CD4-positive, alpha-beta T cell treated with Interleukin-15 for 4 hours (primary cell): ENCODE measurements around the gene COBL.

Experiments
- DNase-seq: peaks from one replicate; pipeline ENCODE4 v3.0.0-alpha.2; 2020; ENCODE audit warnings: low spot score

COBL gene

DNA sequence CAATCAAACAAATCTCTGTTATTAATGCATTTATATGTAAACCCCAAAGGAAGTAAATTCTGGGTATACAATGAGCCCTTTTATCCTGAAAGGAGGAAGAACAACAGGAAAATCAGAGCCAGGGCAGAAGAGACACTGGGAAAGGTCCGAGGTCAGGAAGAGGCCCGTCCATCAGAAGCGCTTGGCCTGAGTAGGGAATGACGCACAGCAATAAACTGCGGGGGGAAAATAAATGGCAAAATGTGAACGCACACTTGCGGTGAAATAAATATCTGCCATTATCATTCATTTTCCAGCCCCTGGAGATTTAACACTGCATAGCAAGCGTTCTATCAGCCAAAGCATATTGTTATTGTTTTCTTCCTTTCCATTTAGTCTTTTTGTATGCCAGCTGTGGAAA is 243.4 kb downstream of the COBL start:
- DNase-seq: no peak

DNA sequence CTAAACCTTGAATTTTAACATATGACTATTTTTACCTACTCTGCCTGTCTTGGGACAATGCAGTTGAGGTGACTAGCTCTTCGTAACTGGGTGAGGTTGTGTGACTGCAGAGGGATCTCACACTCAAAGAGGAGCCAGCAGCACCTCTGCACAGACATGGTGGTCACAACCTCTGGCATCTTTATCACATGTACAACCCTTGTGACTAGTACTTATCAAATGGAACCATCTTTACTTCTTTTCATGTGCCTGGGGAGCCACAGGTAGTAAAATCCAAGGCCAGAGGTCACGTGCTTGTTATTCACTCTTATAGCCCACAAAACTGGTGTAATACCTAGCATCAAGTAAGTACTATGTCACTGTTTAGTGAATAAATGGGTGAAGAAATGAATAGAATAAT is 244.3 kb downstream of the COBL start:
- DNase-seq: no peak

DNA sequence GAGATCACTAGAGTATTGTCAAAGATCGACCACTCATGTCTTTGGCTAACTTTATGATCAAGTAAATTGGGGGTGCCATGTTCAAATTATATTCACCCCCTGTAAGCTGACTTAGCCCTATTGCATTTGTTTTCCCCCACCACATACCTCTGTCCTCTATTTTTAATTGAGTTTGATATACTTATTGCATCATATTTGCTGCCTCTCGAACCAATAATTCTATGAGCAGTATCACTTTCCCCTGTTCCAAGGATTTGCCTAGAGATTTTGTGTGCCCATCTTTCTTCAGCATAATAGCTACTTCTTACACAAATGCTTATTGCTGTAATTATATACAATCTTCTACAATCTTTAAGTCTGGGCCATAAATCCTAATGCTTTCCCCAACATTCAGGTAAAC is 245.2 kb downstream of the COBL start:
- no peak for DNase-seq

DNA sequence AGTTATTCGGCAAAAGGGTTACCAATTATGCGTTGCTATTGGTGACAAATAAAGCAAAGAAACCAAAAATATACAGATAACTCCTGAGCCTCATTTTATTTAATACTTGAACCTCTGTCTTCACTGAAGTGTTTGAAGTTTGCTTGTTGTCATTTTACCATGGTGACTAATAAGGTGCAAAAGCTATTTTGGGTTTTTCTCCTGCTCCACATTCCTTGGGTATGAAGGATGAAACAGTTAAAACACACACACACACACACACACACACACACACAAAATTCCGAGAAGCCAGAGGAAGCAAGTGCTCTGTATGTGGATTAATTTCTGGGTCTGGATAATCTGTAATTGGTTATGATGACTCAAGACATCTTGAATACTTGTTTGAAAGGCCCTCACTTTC is 246.5 kb downstream of the COBL start:
- no peak for DNase-seq

DNA sequence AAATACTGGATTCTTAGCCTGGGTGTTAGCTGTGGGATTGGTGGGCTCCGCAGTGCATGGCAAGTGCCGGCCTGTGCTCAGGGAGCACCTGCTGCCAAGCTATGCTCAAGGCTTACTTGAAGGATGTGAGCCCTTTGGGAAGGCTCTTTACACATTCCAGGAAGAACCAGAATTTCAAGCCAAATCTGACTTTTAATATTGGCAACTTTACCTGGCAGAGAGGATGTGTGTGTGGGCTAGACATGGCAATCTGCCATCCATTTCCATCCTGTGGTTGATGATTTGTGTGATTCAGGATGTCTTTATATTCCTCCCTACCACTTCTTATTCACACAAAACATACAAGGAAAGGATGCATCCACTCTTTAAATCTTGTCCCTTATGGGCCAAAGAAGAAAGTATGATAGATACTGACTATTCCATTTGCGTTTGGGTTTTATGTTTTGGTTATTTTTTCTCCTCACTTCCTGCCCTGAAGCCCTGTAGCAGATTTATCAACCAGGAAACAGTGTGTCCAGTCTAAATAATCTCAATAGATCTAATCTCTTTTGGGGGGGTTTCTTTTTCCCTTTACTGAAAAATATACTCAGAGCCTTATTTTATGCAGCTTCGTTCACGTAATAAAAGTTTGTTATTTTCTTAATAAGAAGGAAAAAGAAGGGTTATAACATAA is 247.1 kb downstream of the COBL start:
- no peak for DNase-seq

DNA sequence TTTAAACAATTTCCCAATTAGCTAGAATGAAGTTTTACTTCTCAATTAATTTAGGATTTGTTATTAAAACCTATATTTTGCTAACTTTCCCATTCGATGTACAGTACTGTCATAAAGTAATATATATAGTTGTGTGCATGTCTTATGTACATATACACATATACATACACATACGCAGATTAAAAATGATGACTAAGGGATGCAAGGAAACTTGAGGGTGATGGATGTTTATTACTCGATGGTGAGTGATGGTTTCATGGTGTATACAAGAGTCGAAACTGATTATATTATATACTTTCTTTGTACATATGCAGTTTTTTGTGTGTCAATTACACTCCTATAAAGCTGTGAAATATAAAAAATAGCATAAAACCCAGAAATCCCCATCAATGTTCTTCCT is 248.2 kb downstream of the COBL start:
- no peak for DNase-seq

DNA sequence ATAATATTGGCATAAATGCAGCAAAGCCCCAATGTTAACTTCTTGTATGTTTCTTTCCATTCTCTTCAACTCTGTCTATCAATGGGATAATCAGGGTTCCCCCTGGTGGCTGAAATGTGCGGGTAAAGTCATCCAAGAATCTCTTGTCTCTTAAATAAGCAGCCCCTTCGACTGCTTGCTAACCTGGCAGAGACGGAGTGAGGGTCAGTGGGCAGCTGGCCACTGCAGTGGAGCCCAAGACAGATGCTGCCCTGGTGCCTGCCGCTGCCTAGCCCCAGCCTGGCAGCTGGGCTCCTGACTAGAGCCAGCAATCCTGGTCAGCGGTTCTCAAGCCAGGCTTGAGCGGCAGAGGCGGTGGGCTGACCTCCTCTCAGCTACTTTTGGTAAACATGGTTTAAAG is 248.9 kb downstream of the COBL start:
- peak; percentile 22 for DNase-seq

DNA sequence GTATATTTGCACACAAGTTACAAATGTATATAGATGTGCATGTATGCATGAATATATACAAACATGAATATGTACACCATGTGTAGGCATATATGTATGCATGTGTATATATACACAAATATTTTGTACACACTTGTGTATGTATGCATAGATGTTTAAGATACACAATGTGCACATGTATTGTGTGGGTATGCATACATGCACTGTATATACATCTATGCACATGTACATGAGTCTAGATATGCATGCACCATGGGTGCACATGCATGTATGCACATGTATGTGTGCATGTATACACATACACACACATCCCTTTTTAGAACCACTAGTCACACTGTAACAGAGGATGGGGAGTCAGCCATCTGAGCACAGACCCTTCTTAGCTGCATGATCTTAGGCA is 249.4 kb downstream of the COBL start:
- DNase-seq: no peak

DNA sequence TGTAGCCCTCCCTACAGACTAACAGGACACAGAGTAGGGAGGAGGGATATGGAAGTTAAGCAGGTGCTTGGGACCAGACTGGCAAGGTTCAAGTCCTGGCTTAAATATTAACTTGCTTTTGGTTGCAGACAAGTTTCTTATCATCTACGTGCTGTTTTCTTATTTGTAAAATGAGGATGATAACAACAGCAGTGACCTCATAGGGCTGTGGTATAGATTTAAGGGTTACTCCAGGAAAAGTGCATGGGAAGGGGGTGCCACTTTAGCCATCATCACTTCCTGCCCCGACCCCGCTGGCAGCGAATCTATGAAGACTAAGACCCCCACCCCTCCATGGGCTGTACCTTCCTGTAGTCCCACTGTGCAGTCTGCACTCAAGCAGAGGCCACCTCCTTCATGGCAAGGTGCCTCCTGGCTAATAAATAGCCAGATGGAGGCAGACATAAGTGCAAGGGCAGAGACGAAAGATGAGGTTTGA is 250.2 kb downstream of the COBL start:
- no peak for DNase-seq

DNA sequence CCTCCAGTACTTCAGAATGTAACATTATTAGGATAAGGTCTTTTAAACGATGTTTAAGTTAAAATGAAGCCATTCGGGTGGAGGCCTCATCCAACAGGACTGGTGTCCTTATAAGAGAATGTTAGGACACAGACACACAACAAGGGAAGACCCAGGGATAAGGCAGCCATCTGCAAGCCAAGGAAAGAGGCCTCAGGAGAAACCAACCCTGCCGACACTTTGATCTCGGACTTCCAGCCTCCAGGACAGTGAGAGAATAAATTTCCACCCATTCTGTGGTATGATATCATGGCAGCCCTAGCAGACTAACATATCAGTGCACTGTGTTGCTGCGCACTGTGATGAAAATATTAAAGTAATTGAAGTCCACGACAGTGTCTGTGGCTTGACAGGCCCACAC is 250.8 kb downstream of the COBL start:
- no peak for DNase-seq

DNA sequence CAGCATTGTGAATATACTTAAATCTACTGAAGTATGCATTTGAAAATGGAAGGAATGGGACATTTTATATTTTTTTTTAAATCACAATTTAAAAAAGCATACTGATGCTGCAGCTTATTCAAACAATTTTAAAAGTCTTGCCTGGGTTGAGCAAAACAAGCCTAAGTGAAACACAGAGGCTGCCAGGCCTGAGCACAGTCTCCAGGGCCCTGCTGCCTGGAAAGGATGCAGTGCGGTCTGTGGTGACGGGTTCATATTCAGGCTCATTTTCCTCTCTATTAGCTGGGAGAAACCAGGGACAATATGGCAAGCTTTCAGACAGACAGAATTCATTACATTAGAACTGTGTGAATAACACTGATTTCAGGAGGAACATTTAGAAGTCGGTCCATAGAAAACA is 251.9 kb downstream of the COBL start:
- DNase-seq: no peak

DNA sequence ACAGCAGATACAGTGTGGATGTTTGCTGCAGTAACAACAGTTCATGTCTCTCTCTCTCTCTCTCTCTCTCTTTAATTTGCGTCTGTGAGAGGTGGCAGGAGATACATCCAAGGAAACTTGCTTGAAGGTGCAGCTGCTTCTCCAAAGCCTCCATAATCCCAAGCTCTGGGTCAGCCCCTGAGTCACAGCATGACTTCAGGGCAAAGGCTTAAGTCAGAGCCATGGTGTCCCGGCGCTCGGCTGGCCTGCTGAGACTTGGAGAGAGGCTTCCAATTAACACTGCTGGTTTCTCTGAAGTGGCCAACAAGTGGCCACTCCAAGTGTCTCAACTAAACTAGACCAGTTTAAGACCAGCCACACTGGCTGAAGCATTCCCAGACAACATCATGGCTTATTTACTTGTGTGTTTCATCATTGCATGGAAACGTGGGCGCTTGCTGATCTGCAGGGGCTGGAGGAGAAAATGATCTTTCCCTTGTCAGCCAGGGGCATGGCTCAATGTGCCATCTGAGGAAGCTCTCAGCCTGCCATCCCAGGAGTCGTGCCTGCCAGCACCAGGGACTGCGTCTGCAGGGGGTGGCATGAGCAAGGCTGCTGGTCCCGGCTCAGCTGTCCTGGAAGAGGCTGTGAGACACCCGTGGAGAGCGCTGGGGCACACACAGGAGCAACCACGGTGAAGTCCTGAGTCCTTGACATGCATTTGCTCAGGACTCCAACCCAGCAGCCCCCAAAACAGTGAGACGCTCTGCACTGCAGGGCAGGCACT is 254.2 kb downstream of the COBL start:
- DNase-seq: no peak

DNA sequence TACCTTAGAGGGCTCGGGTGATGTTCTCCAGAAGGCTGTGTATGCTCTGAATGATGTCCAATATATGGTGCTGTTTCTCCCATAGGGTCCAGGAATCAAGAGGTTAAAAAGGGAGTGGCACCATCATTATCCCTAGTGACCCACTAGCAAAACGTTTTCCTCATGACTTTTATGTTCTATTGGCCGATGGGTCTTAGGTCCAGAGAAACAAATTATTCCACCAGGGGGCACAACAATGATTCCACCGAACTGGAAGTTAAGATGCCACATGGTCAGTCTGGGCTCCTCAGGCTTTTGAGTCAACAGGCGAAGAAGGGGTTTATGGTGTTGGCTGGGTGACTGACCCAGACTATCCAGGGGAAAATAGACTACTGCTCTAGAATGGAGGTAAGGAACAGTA is 256.1 kb downstream of the COBL start:
- DNase-seq: no peak

DNA sequence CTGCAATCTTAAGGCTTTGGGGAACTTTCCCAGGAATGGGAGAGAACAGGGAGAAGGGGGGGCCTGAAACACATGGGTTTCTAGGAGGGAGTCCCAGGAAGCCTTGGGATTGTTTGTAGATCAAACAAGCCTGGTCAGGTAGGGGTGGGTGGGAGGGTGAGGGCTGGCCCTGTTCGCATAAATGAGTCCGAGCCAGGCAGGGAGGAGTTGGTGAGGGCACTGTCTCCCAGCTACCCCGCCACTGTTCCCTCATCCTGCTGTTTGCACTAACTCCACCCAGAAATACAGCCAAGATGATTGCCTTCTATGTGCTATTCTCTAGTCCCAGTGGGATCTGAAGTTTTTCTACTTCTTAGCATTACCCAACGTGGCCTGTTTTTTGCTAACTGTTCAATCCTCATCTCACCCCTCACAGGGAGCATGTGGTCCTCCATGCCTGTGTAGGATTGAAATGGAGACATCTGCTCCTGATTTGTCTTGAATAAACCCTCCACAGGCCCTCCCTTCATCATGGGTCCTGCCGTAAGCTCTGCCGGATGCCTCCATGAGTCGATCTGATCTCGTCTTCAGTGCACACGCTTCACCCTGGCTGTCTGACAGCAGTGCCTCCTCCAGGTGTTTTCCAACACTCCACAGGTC is 257.0 kb downstream of the COBL start:
- no peak for DNase-seq

DNA sequence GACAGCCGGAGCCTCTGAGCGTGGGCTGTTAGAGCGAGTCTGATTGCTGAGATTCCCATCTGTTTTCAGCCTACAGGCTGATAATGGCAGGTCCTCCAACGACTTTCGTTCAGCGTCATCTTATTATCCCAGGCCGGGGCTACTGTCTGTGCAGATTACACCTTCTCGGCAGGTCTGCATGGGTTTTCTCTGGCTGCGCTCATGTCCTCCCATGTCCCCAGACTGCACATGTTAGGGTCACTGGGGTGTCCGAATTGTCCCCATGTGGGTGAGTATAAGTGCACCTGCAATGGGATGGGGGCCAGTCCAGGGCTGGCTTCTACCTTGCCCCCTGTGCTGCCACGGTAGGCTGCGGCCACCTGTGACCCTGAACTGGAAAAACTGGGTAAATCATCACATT is 257.8 kb downstream of the COBL start:
- no peak for DNase-seq

DNA sequence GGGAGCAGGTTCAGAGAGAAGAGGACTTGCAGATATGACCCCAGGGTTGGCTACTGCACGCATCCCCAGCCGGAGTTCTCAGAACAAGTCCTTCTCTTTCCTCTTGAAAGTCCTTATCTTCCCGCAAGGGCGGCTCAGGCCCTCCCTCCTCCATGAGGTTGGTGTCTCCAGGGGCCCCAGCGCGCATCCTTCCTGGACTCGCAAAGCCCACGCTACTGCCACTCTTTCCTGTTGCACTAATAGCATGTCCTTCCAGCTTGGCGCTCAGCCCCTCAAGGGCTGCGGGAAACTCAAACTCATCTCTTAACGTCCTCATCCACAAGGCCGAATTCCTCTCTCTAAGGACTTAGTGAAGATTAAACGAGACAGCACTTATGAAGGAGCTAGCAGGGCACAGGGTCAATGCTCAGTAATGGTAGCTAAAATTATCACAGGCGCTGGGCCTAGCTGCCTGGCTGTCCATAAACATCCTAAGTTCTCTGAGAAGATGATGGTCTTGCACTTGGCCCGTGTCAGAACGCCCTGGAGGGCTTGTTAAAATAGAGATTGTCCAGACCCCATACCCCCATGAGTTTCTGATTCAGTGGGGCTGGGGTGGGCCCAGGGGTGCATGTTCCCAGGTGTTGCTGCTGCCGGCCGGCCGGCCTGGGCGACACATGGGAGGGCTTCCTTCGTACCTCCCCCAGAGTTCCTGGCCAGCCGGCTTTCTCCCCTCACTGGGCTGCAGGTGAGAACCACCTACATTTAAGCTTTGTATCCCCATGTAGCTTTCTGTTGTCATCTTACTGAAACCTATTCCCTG is 261.4 kb downstream of the COBL start:
- no peak for DNase-seq

DNA sequence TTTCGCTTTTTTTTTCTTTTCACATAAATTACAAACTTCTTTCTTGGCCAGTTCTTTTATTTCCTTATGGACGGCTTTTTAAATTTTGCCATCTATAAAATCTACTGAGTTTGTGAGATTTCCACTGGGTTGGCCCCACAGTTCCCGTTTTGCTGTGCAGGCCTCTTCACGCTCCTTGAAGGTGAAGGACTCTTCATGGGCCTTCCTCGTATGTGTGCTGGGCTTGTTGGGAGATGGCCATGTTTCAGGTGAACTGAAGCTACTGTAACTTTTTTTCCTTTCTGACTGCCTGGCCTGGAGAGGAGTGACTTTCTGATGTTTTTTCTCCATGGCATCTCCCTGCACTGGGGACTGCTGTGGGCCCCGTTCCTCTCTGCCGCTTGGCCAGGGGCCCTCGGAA is 262.4 kb downstream of the COBL start:
- DNase-seq: no peak

DNA sequence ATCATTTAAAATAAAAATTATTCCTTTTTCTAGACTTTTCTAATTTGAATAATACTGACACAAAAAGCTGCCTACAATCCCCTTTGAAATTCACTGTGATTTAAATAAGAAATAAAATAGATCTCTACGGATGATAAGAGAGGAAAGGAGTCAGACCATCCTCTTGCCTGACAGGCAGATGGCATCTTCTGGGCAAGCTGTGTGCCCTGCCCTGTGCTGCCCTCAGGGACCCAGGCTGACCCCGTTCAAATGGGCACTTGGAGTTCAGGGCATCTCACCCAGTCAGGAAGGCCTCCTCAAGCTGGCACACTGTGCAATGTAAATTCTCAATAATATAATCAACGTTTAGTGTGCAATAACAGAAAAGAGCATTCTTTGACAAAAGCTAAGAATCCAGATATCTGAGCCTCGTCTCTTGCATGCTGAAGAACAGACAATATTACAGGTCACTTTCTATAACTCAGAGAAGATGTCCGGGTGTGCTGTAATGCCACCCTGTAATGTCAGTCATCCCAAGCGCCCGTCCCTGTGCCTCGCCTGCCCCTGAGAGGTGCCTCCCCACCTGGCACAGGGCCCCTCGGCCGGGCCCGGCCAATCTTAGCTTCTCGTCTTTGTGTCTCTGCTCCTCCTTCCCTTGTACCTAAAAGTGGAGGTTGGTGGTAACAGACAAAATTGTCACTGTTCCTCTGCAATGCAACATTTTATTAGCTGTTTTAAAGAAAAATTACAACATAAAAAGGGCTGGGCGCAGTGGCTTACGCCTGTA is 263.3 kb downstream of the COBL start:
- DNase-seq: no peak

DNA sequence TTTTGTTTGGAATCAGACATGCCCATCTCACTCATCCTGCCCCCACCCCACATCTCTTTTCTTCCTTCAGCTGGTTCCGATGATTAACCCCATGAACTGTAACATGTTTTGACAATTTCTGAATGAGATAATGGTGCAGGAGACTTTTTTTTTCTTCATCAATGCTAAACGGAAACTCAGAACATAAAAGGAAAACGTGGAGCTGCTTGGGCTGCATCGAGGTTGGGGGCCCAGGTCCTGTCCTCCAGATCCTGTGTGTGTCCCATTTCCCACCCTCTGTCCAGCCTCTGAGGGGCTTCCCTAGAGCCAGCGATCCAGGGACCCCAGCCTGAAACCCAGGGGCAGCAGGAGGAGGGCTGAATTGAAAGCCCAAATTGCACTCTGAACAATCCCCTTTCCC is 270.1 kb downstream of the COBL start:
- DNase-seq: no peak

DNA sequence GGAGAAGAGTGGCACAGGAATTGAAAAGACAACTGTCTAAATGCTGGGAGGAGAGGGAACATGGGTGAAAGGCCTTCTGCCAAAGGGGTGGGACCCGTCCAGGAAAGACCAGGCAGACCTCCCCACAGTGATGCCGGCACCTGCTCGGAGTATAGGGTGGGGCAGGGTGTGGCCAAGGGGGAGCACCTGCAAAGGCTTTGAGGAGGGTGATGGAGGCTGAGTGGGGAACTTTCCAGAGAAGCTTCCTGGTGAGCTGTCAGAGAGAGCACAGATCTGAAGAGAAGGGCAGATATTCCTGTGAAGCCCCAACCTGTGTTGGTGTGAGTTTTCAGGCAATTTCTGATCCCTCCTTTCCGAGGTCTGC is 270.5 kb downstream of the COBL start:
- DNase-seq: no peak

DNA sequence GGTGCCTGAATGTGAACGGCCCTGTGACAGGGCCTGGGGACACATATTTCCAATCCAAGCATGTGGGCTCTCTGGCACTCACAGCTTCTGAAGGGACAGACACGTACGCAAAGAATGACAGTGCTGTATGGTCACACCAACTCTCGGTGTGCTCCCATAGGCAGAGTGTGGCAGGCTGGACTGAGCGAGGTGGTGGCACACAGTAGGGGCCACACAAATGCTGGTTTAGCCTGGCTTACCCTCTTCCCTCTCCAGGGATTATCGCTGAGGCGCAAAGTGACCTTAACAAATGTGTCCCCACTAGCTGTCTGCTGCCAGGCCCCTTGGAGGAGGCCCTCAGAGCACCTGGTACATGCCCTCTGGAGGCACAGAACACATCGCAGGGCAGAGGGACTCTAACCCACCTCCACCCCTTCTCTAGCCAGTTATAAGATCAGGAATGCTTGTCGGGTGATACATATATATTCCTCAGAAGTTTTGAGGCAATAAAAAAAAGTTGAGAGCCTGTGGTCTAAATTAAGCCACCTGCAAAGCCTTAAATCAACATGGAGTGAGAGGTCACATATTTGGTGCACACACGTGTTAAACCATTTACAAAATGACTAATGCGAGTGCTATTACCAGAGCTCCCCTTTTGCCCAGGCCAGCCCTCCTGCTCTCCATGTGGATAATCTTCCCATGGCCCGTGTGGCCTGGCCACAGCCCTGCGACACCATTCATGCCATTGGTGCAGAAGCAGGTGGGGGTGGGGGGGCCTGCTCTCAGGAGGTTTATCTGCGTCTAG is 271.1 kb downstream of the COBL start:
- DNase-seq: no peak
